Brain microvascular endothelial cell (primary cell): ENCODE measurements around the gene TAS2R41.
"Not testable (repeated sequence)": the region's sequence is repeated elsewhere in the genome, so short reads cannot be mapped to it uniquely, and the experiment has no call there.

ENCODE experiments used
- DNase-seq: peaks from one replicate; pipeline ENCODE4 v3.0.0-alpha.2; 2020
- H3K27ac ChIP-seq: fragments of 250-450 bp; sonication (Bioruptor Pico); 2 replicates; pipeline ENCODE4 v1.5.1; 2020; ENCODE audit warnings: mild to moderate bottlenecking, moderate library complexity
- H3K27me3 ChIP-seq: fragments of 250-450 bp; sonication (Bioruptor Pico); replicated peaks from 2 replicates; pipeline ENCODE4 v1.5.1; 2020; ENCODE audit warnings: mild to moderate bottlenecking
- H3K36me3 ChIP-seq: fragments of 250-450 bp; sonication (Bioruptor Pico); replicated peaks from 2 replicates; pipeline ENCODE4 v1.5.1; 2020; ENCODE audit warnings: mild to moderate bottlenecking
- H3K4me3 ChIP-seq: 2 replicates; pipeline ENCODE4 v1.5.1; 2011; ENCODE audit warnings: low read depth, mild to moderate bottlenecking, control low read depth, low read length, moderate library complexity
- CTCF ChIP-seq: IDR thresholded peaks from 2 replicates; pipeline ENCODE4 v1.5.1; 2011; ENCODE audit warnings: low read depth, mild to moderate bottlenecking, moderate library complexity, low read length, control low read depth, inconsistent platforms; ENCODE audit errors: missing control alignments
- in situ Hi-C: cut with HindIII; loops from 2 replicates; pipeline ENCODE4 v1.10.0; 2017; ENCODE audit warnings: low sequenced_read_pairs, low pct_ligation_motif_present

The TAS2R41 gene

GRCh38 chr7:143480501-143480900 is 2.8 kb downstream of the TAS2R41 start:
- in situ Hi-C loops = no loop called here
- H3K27me3 ChIP-seq = no peaks in the 10 kb centered on the region
- no peaks in the 10 kb centered on the region for H3K36me3 ChIP-seq
- TF ChIP-seq CTCF = no peak
- no peak overlapping the region for H3K27ac ChIP-seq
- H3K4me3 ChIP-seq = no peak overlapping the region
- no peak for DNase-seq

GRCh38 chr7:143484119-143484518 is 6.4 kb downstream of the TAS2R41 start:
- Histone ChIP-seq H3K4me3 (no peak overlapping the region), H3K27ac (no peak overlapping the region), H3K36me3 (no peaks in the 10 kb centered on the region), H3K27me3 (no peaks in the 10 kb centered on the region)
- no peak for TF ChIP-seq CTCF
- in situ Hi-C loops = no loop called here
- no peak for DNase-seq

DNA sequence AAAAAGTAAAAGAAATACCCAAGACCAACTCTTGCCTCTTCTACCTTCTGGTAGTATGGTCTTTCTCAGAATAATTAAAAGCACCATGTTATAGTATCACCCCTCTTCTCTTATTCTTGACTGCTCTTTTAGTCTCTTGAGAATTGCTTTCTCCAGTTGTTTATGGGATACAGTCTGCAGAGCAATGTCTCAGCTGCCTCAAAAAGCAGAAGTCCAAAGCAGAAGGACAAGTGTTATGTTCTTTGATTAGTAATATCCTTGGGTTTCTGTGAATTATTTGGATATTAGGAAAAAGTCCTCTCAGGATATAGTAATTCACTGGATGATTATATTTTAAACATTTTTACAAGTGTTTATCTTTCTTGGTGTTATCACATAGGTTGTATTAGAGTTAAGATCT is 7.4 kb downstream of the TAS2R41 start:
- in situ Hi-C loops = no loop called here
- TF ChIP-seq CTCF = no peak
- H3K36me3 ChIP-seq = no peaks in the 10 kb centered on the region
- H3K4me3 ChIP-seq = no peak overlapping the region
- no peaks in the 10 kb centered on the region for H3K27me3 ChIP-seq
- H3K27ac ChIP-seq = peak overlapping the region; percentile 18
- DNase-seq = no peak

DNA sequence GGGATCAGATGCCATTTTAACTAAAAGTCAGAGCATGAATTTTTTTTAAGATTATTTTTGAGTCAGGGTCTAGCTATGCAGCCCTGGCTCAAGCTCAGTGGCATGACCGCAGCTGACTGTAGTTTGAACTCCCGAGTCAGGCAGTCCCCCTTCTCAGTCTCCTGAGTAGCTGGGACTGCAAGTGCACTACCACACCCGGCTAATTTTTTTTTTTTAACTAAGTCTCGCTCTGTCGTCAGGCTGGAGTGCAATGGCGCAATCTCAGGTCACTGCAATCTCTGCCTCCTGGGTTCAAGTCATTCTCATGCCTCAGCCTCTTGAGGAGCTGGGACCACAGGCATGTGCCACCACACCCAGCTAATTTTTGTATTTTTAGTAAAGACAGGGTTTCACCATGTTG is 7.8 kb downstream of the TAS2R41 start:
- TF ChIP-seq CTCF = no peak
- Histone ChIP-seq H3K27ac (peak overlapping the region; percentile 45), H3K27me3 (no peaks in the 10 kb centered on the region), H3K4me3 (no peak overlapping the region), H3K36me3 (no peaks in the 10 kb centered on the region)
- in situ Hi-C loops = no loop called here
- peak; percentile 69 for DNase-seq

- H3K4me3 ChIP-seq, H3K27ac ChIP-seq, H3K36me3 ChIP-seq, DNase-seq, H3K27me3 ChIP-seq, in situ Hi-C loops: not testable (repeated sequence)
These were observed 8.6 kb downstream of the TAS2R41 start for GRCh38 chr7:143486266-143486665.

DNA sequence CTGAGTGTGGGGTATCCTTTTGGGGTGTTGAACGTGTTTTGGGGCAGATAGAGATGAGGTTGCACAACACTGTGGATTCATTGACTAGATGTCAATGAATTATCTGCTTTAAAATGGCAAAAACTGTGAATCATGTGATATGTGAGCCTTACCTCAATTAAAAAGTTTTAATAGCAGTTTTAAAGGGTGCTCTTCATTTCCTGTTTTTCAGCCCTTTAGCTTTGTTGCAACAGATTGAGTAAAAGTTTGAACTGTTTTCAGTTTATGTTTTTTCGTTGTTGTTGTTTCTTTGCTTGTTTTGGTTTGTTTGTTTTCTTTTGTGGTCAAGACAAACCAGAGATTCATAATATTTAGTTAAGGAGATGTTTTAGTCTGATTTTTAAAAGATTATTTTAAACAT is 9.4 kb downstream of the TAS2R41 start:
- no peak for DNase-seq
- no peak overlapping the region for H3K4me3 ChIP-seq
- in situ Hi-C loops = no loop called here
- no peaks in the 10 kb centered on the region for H3K36me3 ChIP-seq
- no peaks in the 10 kb centered on the region for H3K27me3 ChIP-seq
- TF ChIP-seq CTCF = no peak
- no peak overlapping the region for H3K27ac ChIP-seq
